Hindlimb muscle (tissue), 1 donor: Measurements from ENCODE around the gene ZSCAN18. TPM values are rescaled to one million over a fixed set of nuclear protein-coding genes. Genes with fewer than 3 reads are reported as not detected.

Experiments used
- DNase-seq: peaks from one replicate; pipeline ENCODE4 v3.0.0-alpha.2; 2013
- polyA plus RNA-seq: library from polyadenylated mRNA; unstranded; fragments of 120-200 nt; gene quantifications from one replicate; pipeline ENCODE4 v1.2.1, GENCODE V29; 2013; ENCODE audit not compliant: insufficient read length

Gene ZSCAN18
- polyA plus RNA-seq, 1 donor = 64.4 TPM

GRCh38 chr19:58086825-58087710 is 11.0 kb downstream of the ZSCAN18 start:
- no peak for DNase-seq

DNA sequence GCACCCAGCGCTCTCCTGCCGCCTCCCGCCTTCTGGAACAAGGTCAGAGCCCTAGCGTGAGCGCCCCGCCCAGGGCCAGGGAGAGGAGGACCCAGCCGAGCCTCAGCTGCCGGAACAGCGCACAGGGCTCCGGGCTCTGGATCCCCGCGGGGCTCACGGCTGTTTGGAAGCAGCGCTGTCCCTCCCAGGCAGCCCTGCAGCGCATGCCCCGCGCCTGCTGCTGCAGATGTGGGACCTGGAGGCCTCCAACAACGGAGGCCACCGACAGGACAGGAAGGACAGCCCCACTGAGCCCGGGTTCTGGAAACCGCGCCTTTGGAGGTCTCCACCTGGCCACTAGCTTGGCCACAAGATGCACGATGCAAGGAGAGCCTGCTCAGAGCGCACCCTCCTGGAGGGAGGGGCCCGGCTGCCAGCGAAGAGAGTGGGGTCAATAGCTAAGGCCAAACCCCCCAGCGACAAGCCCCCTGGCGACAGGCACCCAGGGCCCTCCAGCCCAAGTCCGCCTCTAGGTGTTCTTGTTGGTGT is 12.6 kb downstream of the ZSCAN18 start:
- DNase-seq = no peak

GRCh38 chr19:58084596-58085347 is 13.3 kb downstream of the ZSCAN18 start:
- no peak for DNase-seq

DNA sequence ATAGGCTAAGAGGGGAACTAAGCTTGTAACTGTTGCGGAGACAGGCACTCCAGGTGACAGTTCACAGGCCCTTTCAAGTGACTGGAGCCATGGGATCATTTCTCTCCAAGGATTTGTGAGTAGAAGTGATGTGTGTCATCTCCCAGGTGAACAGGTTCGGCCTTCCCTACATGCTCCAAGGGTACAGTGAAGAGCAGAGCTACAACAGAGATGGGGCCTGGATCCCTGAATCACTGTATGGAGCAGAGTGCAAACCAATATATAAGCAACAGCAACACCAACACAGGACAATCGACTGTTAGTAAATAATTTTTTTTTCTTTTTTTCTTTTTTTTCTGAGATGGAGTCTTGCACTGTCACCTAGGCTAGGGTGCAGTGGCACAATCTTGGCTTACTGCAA is 15.0 kb downstream of the ZSCAN18 start:
- no peak for DNase-seq

DNA sequence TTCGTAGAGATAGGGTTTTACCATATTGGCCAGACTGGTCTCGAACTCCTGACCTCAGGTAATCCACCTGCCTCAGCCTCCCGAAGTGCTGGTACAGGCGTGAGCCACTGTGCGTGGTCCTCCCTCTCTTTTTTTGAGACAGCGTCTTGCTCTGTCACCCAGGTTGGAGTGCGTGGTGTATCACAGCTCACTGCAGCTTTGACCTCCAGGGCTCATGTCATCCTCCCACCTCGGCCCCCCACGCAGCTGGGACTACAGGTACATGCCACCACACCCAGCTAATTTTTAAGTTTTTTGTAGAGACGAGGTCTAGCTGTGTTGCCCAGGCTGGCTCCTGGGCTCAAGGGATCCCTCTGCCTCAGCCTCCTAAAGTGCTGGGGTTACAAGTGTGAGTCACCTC is 18.2 kb downstream of the ZSCAN18 start:
- DNase-seq = no peak

GRCh38 chr19:58067240-58067912 is 30.7 kb downstream of the ZSCAN18 start:
- no peak for DNase-seq

DNA sequence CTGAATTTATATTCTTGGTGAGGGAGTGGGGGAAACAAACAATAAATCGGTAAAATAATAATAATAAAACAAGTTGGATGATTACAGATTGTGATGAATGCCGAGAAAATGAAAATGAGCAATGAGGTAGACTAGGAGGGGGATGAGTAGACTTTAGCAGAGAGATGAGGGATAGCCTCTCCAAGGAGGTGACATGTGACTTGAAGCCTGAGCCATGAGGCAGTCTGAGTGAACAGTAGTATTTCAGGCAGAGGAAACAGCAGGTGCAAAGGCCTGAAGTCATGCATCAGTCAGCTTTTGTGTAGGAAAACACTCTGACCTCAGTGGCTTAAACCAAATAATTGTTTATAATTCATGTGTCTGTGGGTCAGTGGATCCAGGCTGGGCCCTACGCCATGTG is 34.3 kb downstream of the ZSCAN18 start:
- DNase-seq = no peak

GRCh38 chr19:58060231-58060630 is 37.8 kb downstream of the ZSCAN18 start:
- no peak for DNase-seq

DNA sequence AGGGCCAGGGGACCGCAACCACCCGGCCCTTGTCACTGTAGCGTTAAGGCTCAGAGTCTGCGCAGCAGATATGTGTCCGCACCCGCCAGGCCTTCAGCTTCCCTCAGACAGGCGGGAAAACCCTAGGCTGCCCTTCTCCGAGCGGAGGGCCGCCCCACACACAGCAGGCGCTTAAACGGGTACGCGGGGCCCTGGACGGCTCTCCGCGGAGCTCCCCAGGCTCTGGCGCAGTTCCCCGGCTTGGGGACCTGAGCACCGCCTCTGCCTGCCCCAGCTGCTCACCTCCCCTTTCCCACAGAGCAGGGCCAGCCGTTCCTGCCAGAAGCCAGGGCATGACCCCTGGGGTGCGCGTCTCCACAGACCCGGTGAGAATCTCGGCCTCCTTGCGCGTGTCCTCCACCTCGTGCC is 38.4 kb downstream of the ZSCAN18 start:
- no peak for DNase-seq

DNA sequence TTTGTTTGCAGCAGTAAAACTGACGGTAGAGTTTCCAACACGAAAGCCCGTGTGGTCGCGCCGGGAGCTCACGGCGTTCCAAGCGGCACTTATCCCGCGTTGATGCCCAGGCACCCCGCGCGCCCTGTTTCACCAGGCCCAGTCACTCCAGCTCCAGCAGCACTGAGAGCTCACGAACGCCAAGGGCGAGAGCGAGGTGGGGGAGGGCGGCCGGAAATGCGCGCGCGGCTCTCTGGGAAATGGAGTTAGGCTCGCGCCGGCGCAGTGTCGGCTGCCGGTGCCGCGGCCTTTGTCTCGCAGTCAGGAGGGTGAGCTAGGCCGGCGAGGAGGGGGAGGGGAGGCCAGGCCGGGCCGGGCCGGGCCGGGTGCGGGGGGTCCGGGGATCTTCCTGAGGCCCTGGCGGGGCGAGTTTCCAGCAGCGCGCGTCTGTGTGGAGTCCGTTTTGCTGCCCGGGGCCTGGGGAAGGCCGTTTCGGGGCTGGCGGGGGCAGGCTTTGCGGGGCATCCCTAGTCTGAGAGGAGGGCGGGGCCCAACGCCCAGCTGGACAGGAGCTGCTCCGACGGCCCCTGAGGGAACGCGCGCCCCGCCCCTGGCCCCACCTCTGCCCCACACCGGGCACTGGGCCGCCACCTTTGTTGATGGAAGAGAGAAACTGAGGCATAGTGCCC is 38.9 kb downstream of the ZSCAN18 start, which contains the start of gene ZNF135:
Gene ZNF135, plus strand, starts transcription at position 280 of the 668 bp plus-strand sequence. CDS start 721 bp downstream, outside the sequence.
- DNase-seq = peak; percentile 93

GRCh38 chr19:58058467-58058866 is 39.6 kb downstream of the ZSCAN18 start:
- DNase-seq = no peak

DNA sequence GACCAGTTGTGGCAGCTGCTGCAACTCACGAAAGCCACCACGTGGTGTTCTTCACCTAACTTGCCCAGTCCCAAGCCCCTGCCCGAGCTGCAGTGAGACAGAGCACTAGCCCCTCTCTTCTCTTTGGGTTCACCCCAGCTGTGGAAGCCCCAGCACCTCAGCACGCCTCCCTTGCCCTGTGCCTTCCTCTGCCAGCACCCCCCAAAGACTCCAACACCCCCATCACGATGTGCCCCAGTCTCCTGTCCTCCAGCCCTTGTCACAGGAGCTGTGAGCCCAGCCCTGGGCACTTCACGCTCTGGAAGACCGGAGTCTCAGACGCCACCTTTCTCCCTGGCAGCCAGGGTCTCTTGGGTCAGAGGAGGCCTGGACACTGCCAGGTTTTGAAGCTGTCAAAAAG is 41.2 kb downstream of the ZSCAN18 start:
- no peak for DNase-seq

GRCh38 chr19:58056261-58056660 is 41.8 kb downstream of the ZSCAN18 start:
- DNase-seq = no peak

- DNase-seq = peak; percentile 56
Measured at GRCh38 chr19:58054901-58055874, 42.8 kb downstream of the ZSCAN18 start.

DNA sequence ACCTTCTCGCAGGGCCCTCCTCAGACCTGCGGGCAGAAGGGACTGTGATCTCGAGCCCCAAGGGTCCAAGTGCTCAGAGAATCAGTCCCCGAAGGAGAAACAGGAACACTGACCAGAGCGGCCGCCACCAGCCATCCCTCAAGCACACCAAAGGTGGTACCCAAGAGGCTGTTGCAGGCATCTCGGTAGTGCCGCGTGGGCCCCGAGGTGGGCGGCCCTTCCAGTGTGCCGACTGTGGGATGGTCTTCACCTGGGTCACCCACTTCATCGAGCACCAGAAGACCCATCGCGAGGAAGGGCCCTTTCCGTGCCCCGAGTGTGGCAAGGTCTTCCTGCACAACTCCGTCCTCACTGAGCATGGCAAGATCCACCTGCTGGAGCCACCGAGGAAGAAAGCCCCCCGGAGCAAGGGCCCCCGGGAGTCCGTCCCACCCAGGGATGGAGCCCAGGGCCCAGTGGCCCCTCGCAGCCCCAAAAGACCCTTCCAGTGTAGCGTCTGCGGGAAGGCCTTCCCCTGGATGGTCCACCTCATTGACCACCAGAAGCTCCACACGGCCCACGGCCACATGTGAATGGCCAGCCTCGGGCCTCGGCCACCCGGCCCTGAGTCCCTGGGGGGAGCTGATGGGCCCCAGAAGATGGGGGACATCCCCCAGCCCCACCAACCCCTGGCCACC is 44.4 kb downstream of the ZSCAN18 start:
- DNase-seq = no peak

GRCh38 chr19:58052256-58052655 is 45.8 kb downstream of the ZSCAN18 start:
- no peak for DNase-seq

DNA sequence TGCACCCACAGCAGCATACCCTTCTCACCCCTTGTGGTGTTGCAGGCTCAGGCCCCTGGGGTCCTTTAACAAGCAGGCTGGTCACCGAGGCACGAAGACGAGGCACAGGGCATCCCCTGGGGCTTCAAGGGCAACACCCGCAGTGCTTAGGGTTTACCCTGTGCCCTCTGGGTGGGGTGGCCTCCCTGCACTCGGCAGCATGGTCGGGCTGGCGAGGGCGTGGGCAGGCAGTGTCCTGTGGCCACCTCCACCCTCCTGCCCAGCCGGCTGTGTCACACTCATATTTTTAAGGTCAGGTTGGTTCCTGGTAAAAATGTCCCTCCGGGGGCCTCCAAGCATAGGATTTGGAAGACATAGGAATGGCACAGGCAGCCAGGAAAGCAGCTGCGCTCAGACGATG is 50.4 kb downstream of the ZSCAN18 start:
- DNase-seq = no peak

- no peak for DNase-seq
Measured at GRCh38 chr19:58046856-58047255, 51.2 kb downstream of the ZSCAN18 start.

DNA sequence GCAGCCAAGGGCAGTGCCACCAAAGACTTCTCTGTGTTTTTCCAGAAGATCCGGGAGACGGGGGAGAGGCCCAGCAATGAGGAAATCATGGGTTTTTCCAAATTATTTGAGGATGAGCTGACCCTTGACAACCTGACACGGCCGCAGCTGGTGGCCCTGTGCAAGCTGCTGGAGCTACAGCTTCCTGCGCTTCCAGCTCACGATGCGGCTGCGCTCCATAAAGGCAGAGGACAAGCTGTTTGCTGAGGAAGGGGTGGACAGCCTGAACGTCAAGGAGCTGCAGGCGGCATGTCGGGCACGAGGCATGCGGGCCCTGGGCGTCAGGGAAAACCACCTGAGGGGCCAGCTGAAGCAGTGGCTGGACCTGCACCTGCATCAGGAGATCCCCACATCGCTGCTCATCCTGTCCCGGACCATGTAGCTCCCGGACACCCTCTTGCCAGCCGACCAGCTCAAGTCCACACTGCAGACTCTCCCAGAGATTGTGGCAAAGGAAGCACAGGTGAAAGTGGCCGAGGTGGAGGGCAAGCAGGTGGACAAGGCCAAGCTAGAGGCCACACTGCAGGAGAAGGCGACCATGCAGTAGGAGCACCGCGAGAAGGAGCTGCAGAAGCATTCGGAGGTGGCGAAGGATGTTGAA is 52.5 kb downstream of the ZSCAN18 start:
- DNase-seq = no peak

- DNase-seq = no peak
Measured at GRCh38 chr19:58044886-58045285, 53.1 kb downstream of the ZSCAN18 start.
